ENCODE data around the gene SPHK1.

Gene SPHK1

GRCh38 chr17:76369379-76369778 lies 15.0 kb upstream of the SPHK1 start:
- Histone ChIP-seq H3K79me2 (ENCODE audit: low read length) (no peaks in the 10 kb centered on the region), H3K4me1 (ENCODE audit: low read length) (peaks cover 8% of the 10 kb centered on the region), H3K4me2 (ENCODE audit: low read length) (no peak overlapping the region), H2AFZ (ENCODE audit: low read depth, low read length) (no peak overlapping the region), H3K27ac (ENCODE audit: low read length) (no peak overlapping the region), H3K9me3 (ENCODE audit: insufficient read depth, low read length) (no peaks in the 10 kb centered on the region), H3K27me3 (ENCODE audit: low read depth, low read length) (no peaks in the 10 kb centered on the region), H3K9ac (ENCODE audit: low read length) (no peak overlapping the region), H3K4me3 (ENCODE audit: low read length) (no peak overlapping the region), H3K36me3 (replicated peaks; ENCODE audit: low read depth, low read length) (no peaks in the 10 kb centered on the region), H4K20me1 (ENCODE audit: insufficient read depth, low read length) (no peaks in the 10 kb centered on the region)
- no peak for TF ChIP-seq CTCF (IDR thresholded peaks at IDR 0.05; ENCODE audit: low read depth, low read length)
- no peak for TF ChIP-seq EZH2phosphoT487 (IDR thresholded peaks at IDR 0.05; ENCODE audit: low read depth)

GRCh38 chr17:76369804-76370203 lies 14.6 kb upstream of the SPHK1 start:
- Histone ChIP-seq H4K20me1 (ENCODE audit: insufficient read depth, low read length) (no peaks in the 10 kb centered on the region), H3K4me1 (ENCODE audit: low read length) (peaks cover 8% of the 10 kb centered on the region), H3K9ac (ENCODE audit: low read length) (no peak overlapping the region), H3K4me3 (ENCODE audit: low read length) (no peak overlapping the region), H3K27ac (ENCODE audit: low read length) (no peak overlapping the region), H3K9me3 (ENCODE audit: insufficient read depth, low read length) (no peaks in the 10 kb centered on the region), H3K27me3 (ENCODE audit: low read depth, low read length) (no peaks in the 10 kb centered on the region), H3K4me2 (ENCODE audit: low read length) (no peak overlapping the region), H3K79me2 (ENCODE audit: low read length) (no peaks in the 10 kb centered on the region), H2AFZ (ENCODE audit: low read depth, low read length) (no peak overlapping the region), H3K36me3 (replicated peaks; ENCODE audit: low read depth, low read length) (no peaks in the 10 kb centered on the region)
- TF ChIP-seq CTCF (IDR thresholded peaks at IDR 0.05; ENCODE audit: low read depth, low read length) (no peak), EZH2phosphoT487 (IDR thresholded peaks at IDR 0.05; ENCODE audit: low read depth) (no peak)

- H3K9me3 ChIP-seq (ENCODE audit: insufficient read depth, low read length) = no peaks in the 10 kb centered on the region
- peaks cover 8% of the 10 kb centered on the region for H3K4me1 ChIP-seq (ENCODE audit: low read length)
- H3K27ac ChIP-seq (ENCODE audit: low read length) = no peak overlapping the region
- H3K4me3 ChIP-seq (ENCODE audit: low read length) = no peak overlapping the region; the same call in 1 of the 2 replicates
- no peaks in the 10 kb centered on the region for H3K36me3 ChIP-seq (replicated peaks; ENCODE audit: low read depth, low read length)
- TF ChIP-seq CTCF (IDR thresholded peaks at IDR 0.05; ENCODE audit: low read depth, low read length) = peak; percentile 87
- TF ChIP-seq EZH2phosphoT487 (IDR thresholded peaks at IDR 0.05; ENCODE audit: low read depth) = no peak
- H3K79me2 ChIP-seq (ENCODE audit: low read length) = no peaks in the 10 kb centered on the region
- H3K27me3 ChIP-seq (ENCODE audit: low read depth, low read length) = no peaks in the 10 kb centered on the region
- H4K20me1 ChIP-seq (ENCODE audit: insufficient read depth, low read length) = no peaks in the 10 kb centered on the region
- H3K9ac ChIP-seq (ENCODE audit: low read length) = no peak overlapping the region
- peak overlapping the region; percentile 53 for H3K4me2 ChIP-seq (ENCODE audit: low read length)
- peak overlapping the region; percentile 74 for H2AFZ ChIP-seq (ENCODE audit: low read depth, low read length)
Measured at GRCh38 chr17:76370261-76370993, 14.0 kb upstream of the SPHK1 start.

- no peaks in the 10 kb centered on the region for H4K20me1 ChIP-seq (ENCODE audit: insufficient read depth, low read length)
- TF ChIP-seq EZH2phosphoT487 (IDR thresholded peaks at IDR 0.05; ENCODE audit: low read depth) (no peak), CTCF (IDR thresholded peaks at IDR 0.05; ENCODE audit: low read depth, low read length) (no peak)
- H3K79me2 ChIP-seq (ENCODE audit: low read length) = no peaks in the 10 kb centered on the region
- no peaks in the 10 kb centered on the region for H3K27me3 ChIP-seq (ENCODE audit: low read depth, low read length)
- no peaks in the 10 kb centered on the region for H3K9me3 ChIP-seq (ENCODE audit: insufficient read depth, low read length)
- H3K27ac ChIP-seq (ENCODE audit: low read length) = no peak overlapping the region
- H3K4me2 ChIP-seq (ENCODE audit: low read length) = no peak overlapping the region
- no peaks in the 10 kb centered on the region for H3K36me3 ChIP-seq (replicated peaks; ENCODE audit: low read depth, low read length)
- H3K4me3 ChIP-seq (ENCODE audit: low read length) = no peak overlapping the region
- no peak overlapping the region for H3K9ac ChIP-seq (ENCODE audit: low read length)
- H3K4me1 ChIP-seq (ENCODE audit: low read length) = peaks cover 8% of the 10 kb centered on the region
- no peak overlapping the region for H2AFZ ChIP-seq (ENCODE audit: low read depth, low read length)
Measured at GRCh38 chr17:76371656-76372628, 12.5 kb upstream of the SPHK1 start.

Data from OCI-LY3 (cell line).